GM10847 (cell line): ENCODE results near the gene ACP1.

Experiments used
- POLR2A ChIP-seq: IDR thresholded peaks from 2 replicates; pipeline ENCODE4 v1.6.1; 2011; ENCODE audit not compliant: insufficient read length; ENCODE audit errors: extremely low read depth

The ACP1 gene

GRCh38 chr2:249538-250042, 15.2 kb upstream of the ACP1 start:
- TF ChIP-seq POLR2A: no peak

DNA sequence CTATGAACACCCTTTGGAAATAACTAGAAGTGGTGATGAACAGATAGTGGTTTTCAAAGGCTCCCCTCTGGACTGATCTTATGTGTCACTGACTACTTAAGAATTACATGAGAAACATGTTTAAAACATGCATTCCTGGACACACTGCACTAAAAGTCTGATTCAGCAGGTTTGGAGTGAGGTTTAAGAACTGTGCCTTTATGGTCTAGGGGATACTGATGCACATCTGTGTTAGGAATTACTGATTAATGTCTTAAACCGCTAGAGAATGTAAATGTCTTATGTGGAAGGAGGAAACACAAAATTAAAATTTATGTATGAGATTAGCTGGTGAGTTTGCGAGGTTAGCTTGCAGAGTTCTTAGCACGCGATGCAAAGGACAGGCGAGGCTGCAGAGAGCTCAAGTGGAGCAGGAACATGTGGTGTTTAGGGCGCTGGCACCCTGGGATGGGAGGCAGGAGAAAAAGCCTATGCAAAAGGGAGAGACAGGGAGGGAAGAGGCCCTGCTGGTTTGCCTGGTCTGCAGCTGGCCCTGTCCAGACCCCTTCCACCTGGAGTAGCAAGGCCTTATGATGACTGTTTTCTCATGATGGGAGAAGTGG, 12.6 kb upstream of the ACP1 start:
- TF ChIP-seq POLR2A: no peak

DNA sequence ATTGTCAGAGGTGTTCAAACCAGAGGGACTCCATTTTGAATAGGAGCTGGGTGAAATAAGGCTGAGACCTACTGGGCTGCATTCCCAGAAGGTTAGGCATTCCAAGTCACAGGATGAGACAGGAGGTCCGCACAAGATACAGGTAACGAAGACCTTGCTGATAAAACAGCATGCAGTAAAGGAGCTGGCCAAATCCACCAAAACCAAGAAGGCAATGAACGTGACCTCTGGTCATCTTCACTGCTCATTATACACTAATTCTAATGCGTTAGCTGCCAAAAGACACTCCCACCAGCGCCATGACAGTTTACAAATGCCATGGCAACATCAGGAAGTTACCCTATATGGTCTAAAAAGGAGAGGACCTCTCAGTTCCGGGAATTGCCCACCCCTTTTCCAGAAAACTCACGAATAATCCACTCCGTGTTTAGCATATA, 11.5 kb upstream of the ACP1 start:
- no peak for TF ChIP-seq POLR2A

DNA sequence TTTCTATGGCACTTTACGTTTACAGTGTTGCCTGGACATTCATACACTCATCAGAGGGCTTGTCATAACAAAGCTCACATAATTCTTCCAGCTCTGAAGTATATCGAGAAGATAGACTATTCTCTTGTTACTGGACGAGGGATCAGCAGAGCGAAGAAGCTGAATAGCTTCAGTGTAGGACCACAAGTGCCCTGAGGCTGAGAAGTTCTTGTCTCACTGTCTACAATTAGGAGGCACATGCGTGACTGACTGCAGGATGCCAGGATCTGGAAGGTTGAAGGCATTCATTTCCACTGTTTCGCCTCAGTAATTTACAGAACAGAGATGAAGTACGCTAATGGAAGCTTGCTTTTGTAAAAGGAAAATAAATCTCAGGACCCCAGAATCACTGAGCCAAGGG, 10.5 kb upstream of the ACP1 start:
- no peak for TF ChIP-seq POLR2A

DNA sequence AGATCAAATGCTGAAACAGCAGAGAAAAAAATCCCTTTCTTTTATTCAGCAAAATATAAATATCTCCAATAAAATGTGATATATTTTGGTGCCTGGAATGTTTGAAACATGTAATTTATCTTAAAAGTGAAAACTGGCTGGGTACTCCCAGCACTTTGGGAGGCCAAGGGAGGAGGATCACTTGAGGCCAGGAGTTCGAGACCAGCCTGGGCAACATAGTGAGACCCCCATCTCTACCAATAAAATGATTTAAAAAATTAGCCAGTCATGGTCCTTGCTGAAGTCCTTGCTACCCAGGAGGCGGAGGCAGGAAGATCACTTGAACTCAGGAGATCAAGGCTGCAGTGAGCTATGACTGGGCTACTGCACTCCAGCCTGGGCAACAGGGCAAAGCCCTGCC, 9.6 kb upstream of the ACP1 start:
- TF ChIP-seq POLR2A: no peak

DNA sequence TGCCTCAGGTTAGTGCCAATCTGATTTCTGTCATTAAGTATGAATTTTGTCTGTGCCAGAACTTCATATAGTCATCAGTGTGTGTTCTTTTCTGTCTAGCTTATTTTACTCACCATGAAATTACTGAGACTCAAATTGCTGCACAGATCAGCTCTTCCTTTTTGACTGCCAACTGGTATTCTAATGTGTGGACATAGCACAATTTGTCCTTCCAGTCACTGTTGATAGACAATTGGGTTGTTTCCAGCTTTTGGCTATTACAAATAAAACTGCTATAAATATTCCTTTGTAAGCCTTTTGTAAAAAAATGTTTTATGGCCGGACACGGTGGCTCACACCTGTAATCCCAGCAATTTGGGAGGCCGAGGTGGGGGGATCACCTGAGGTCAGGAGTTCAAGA, 8.7 kb upstream of the ACP1 start:
- no peak for TF ChIP-seq POLR2A

- TF ChIP-seq POLR2A: no peak
Observed at GRCh38 chr2:257429-257828, 7.3 kb upstream of the ACP1 start.

DNA sequence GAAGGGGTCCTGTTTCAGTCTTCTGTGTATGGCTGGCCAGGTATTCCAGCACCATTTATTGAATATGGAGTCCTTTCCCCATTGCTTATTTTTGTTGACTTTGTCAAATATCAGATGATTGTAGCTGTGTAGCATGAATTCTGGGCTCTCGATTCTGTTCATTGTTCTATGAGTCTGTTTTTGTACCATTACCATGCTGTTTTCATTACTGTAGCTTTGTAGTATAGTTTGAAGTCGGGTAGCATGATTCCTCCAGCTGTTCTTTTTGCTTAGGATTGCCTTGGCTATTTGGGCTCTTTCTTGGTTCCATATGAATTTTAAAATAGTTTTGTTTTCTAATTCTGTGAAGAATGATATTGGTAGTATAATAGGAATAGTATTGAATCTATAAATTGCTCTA, 6.9 kb upstream of the ACP1 start:
- no peak for TF ChIP-seq POLR2A

GRCh38 chr2:258933-259332, 5.8 kb upstream of the ACP1 start:
- no peak for TF ChIP-seq POLR2A

DNA sequence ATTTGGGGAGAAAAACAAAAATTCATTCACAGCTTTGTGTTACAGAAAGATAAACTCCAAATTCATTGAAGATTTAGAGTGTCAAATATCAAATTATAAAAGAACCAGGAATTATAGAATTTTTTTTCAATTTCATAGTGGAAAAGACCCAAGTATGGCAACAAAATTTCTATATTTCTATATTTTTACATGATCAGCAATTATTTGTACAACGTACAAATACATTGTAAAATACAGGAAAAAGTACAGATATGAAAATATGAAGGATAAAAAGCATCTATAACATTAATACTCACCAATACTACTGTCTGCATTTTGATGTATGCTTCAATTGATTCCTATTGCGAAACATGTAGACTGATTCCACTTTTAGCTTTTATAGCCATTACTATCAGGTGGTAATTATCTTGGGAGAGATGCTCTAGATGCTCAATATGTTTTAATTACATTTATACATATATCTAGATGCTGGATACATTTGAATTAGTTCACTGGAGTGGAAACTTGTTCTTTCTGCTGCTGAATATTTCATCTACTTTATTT, 4.9 kb upstream of the ACP1 start:
- no peak for TF ChIP-seq POLR2A

- no peak for TF ChIP-seq POLR2A
Observed at GRCh38 chr2:260507-261161, 4.1 kb upstream of the ACP1 start.

- TF ChIP-seq POLR2A: no peak
Observed at GRCh38 chr2:262117-262516, 2.6 kb upstream of the ACP1 start.

DNA sequence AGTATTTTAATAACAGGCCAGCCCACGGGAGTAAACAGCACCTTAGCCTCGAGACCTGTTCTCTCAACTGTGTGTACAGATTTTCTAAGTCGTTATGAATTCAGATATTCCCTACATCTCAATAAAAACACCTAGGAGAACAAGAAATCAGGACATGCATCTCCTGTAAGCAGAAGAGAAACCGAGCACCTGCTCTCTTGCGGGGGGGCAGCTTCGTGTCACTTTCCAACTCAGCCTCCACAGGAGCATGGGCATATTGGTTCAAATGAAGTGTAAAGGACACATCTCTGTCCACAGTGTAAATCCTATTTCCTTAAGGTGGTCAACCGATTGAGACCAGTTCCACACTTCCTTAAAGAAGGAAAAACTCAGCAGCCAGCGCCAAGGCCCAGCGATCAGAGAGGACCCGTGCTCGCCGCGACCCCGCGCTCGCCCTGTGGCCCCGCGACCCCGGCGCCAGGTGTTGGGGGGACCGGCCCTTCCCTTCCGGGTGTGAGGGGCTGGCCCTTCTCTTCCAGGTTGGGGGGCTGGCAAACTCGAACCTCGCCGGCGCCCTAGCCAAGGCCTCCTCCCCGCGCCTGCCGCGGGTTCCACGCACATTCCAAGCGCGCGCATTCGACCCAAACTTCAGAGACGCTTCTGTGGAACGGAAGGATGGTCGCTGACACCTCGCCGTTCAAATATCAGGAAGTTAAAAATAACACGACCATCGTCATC, 1.6 kb upstream of the ACP1 start:
- no peak for TF ChIP-seq POLR2A

DNA sequence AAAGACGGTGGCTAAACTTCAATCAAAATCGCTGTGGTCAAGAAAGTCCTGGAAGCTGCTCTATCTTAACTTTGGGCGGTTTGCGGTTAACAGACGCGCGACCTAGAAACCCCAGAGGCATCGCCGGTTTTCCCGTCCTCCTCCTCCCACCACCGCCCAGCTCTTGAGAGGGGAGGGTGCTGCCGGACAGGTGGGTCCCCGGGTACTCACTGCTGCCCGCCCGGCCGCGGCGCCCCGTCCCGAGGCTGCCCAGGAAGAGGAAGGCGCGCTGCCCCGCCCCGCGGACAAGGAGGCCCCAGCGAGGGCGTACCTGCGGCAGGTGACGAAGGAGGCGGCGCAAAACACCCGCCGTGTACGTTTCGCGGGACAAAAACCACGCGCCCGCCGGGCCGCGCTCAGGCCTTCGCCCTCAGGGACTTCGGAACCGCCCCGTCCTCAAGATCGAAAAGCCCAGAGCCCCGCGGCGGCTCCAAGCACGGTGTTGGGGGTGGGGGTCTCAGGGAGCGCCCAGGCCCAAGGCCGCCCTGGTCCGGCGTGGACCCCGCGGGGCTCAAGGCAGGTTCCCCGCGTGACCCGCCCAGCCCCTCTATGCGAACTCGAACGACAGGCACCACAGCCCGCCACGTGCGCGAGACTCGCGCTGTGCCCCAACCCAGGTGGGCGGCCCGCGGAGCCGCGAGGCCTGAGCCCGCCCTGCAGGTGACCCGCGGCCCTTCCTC, 814 bp upstream of the ACP1 start, which contains the start of gene SH3YL1:
Gene SH3YL1 (minus strand): TSS at position 259 of the 719 bp plus-strand sequence. CDS start 48 bp downstream, at position 211.
- no peak for TF ChIP-seq POLR2A

DNA sequence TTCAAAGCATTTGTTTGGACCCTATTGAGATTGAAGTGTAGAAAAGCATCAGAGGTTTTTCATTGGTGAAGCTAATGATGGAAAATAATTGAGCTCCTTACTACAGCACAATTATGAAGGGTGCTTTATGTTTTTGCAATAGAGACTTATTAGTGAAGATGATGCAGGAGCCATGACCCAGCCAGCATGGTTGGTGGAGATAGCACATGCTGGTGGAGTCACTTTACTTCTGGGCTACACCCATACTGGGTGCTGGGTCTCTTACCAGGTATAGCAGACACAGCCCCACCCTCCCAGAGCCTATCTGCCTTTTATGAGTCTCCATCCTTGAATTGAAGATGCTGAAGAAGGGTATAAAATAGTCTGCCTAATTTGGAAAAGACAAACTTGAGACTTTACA, 3.6 kb downstream of the ACP1 start:
- no peak for TF ChIP-seq POLR2A
